Panc1 (cell line): ENCODE results near the gene RNF20.

Experiments used
- CTCF ChIP-seq: fragments of 450-650 bp; IDR thresholded peaks from 2 replicates; pipeline ENCODE4 v1.5.1; 2017; ENCODE audit warnings: mild to moderate bottlenecking
- POLR2AphosphoS5 ChIP-seq: IDR thresholded peaks from 2 replicates; pipeline ENCODE4 v1.6.1; 2012; ENCODE audit warnings: mild to moderate bottlenecking, low read depth, low read length, moderate library complexity
- SIN3A ChIP-seq: IDR thresholded peaks from 2 replicates; pipeline ENCODE4 v1.6.1; 2012; ENCODE audit warnings: low read depth, mild to moderate bottlenecking, low read length, moderate library complexity, borderline replicate concordance; ENCODE audit not compliant: insufficient read depth
- TCF7L2 ChIP-seq: IDR thresholded peaks from 2 replicates; pipeline ENCODE4 v1.6.1; 2011; ENCODE audit warnings: mild to moderate bottlenecking, low read depth, low read length, inconsistent platforms

GRCh38 chr9:101536351-101536750 is 2.7 kb downstream of the RNF20 start:
- TF ChIP-seq SIN3A (no peak), CTCF (no peak), POLR2AphosphoS5 (no peak), TCF7L2 (no peak)
